H1 (cell line): ENCODE data around the gene NMRK2. TPM values are rescaled to one million over a fixed set of nuclear protein-coding genes. Genes with fewer than 3 reads are reported as not detected.
A peak's percentile ranks its signal among the peaks of the same experiment; 100 is the strongest.

Experiments used
- BRCA1 ChIP-seq: IDR thresholded peaks from 2 replicates; pipeline ENCODE4 v1.6.1; 2012; ENCODE audit warnings: low read depth, low read length, improper control_type of control experiment
- JUND ChIP-seq: IDR thresholded peaks from 2 replicates; pipeline ENCODE4 v1.6.1; 2011; ENCODE audit warnings: mild to moderate bottlenecking, improper control_type of control experiment, low read length
- POLR2A ChIP-seq, 2 experiments: IDR thresholded peaks; 1 replicate in 1 of 2; 2 replicates in 1 of 2; pipeline ENCODE4 v1.6.1; 2011; ENCODE audit warnings: low read depth in 2 of 2, low read length in 2 of 2, mild to moderate bottlenecking in 2 of 2; ENCODE audit errors: control extremely low read depth in 1 of 2
- SIX5 ChIP-seq: IDR thresholded peaks from 2 replicates; pipeline ENCODE4 v1.6.1; 2011; ENCODE audit warnings: mild to moderate bottlenecking, low read depth, low read length
- microRNA counts: library from miRNA; unstranded; fragments of <30 nt; microRNA quantifications from one replicate; lab custom pipeline; 2015
- microRNA-seq, 2 experiments: library from miRNA; unstranded; fragments of <30 nt; microRNA quantifications; one replicate each; pipeline versions ENCODE4 to v1.2.0, GENCODE V29; 2016 to 2020; ENCODE audit warnings: borderline microRNAs expressed in 2 of 2, borderline number of aligned reads in 2 of 2, borderline replicate concordance in 1 of 2
- polyA plus RNA-seq, 7 experiments: library from polyadenylated mRNA; depleted of rRNA in 3 of 7; stranded (reverse) in 5 of 7; unstranded in 2 of 7; fragments of >200 nt in 5 of 7; fragments of 200-250 nt in 2 of 7; gene quantifications; 1 replicate in 5 of 7; 2 replicates in 1 of 7; 4 replicates in 1 of 7; pipeline versions ENCODE4 v1.2.1 to v1.2.3, GENCODE V29; 2011 to 2013; ENCODE audit warnings: missing spikeins in 2 of 7, mixed read lengths in 2 of 7
- small RNA-seq: library from polyadenylated mRNA; stranded (forward); fragments of <200 nt; extraction: miRNeasy Mini kit (QIAGEN cat#:217004); gene quantifications from one replicate; pipeline ENCODE3, GENCODE V24; 2013; ENCODE audit not compliant: insufficient read depth
- total RNA-seq: library from RNA; stranded (reverse); fragmentation: NEBNext Ultra II Directional; extraction: Animal tissue kit (Norgen Biotek cat#: 25700); gene quantifications from 2 replicates; pipeline ENCODE4 v1.2.1, GENCODE V29; 2021

Gene NMRK2
- total and polyA plus RNA-seq, 2 of the 8 experiments (the other 6 are each of a cell fraction or from before 2014, with no cell fraction given) = 87.4 to 206 TPM

- TF ChIP-seq BRCA1 (no peak), POLR2A (IDR thresholded peaks at IDR 0.05; ENCODE audit: control extremely low read depth in 1 of 2, low read depth in 2 of 2, low read length in 2 of 2) (no peak), SIX5 (no peak), JUND (no peak)
Observed at GRCh38 chr19:3990815-3991117, 57.9 kb downstream of the NMRK2 start (continued).

MicroRNAs encoded within 50 kb of the gene (microRNA counts, 767-probe panel; counts per million panel counts)
- 879 counts per million, percentile 95 among the panel's probes with 10 or more counts for microRNA hsa-miR-637 (lab: Ali Mortazavi, UCI)

Small RNAs within 50 kb of the gene (microRNA-seq; reads per million reads assigned to microRNA genes)
- gene MIR637 = 0 reads per million in 2 experiments

Small RNAs within 50 kb of the gene (small RNA-seq; reads per million reads assigned to genes)
- gene RN7SL202P = 2.9 reads per million, percentile 36 among the genes with 10 or more reads in this experiment
- gene SNORD37 = 84.4 reads per million, percentile 97 among the genes with 10 or more reads in this experiment

Other genes starting within 250 kb of the NMRK2 start
- 31.3 and 32.9 TPM in 2 replicates for gene PIP5K1C, start 232.6 kb upstream of the NMRK2 start, total RNA-seq
- gene PIP5K1C, start 232.6 kb upstream of the NMRK2 start, polyA plus RNA-seq (2011; rRNA removed) = 10.6 and 20.4 TPM in 2 replicates
- gene TJP3, start 224.7 kb upstream of the NMRK2 start, total RNA-seq = 24.6 and 26.1 TPM in 2 replicates
- 17.1 and 30.2 TPM in 2 replicates for gene TJP3, start 224.7 kb upstream of the NMRK2 start, polyA plus RNA-seq (2011; rRNA removed)
- gene APBA3, start 171.4 kb upstream of the NMRK2 start, total RNA-seq = 21.4 and 23.4 TPM in 2 replicates
- gene APBA3, start 171.4 kb upstream of the NMRK2 start, polyA plus RNA-seq (2011; rRNA removed) = 36.9 and 48.4 TPM in 2 replicates
- gene MRPL54, start 170.4 kb upstream of the NMRK2 start, total RNA-seq = 72.8 and 80.3 TPM in 2 replicates
- gene MRPL54, start 170.4 kb upstream of the NMRK2 start, polyA plus RNA-seq (2011; rRNA removed) = 63.8 and 83.6 TPM in 2 replicates
- gene RAX2, start 160.8 kb upstream of the NMRK2 start, total RNA-seq = not detected in 2 replicates
- 0.08 and 0.19 TPM in 2 replicates for gene RAX2, start 160.8 kb upstream of the NMRK2 start, polyA plus RNA-seq (2011; rRNA removed)
- gene MATK, start 146.7 kb upstream of the NMRK2 start, total RNA-seq = 21.4 and 21.5 TPM in 2 replicates
- gene MATK, start 146.7 kb upstream of the NMRK2 start, polyA plus RNA-seq (2011; rRNA removed) = 20.5 and 37.8 TPM in 2 replicates
- gene ZFR2, start 64.0 kb upstream of the NMRK2 start, total RNA-seq = 14.5 TPM in 2 replicates
- gene ZFR2, start 64.0 kb upstream of the NMRK2 start, polyA plus RNA-seq (2011; rRNA removed) = 28.4 and 42.5 TPM in 2 replicates
- 31.6 and 33.8 TPM in 2 replicates for gene ATCAY, start 52.4 kb upstream of the NMRK2 start, total RNA-seq
- gene ATCAY, start 52.4 kb upstream of the NMRK2 start, polyA plus RNA-seq (2011; rRNA removed) = 24.4 and 31.6 TPM in 2 replicates
- 78.1 and 80.8 TPM in 2 replicates for gene DAPK3, start 38.0 kb downstream of the NMRK2 start, total RNA-seq
- 53.2 and 76.8 TPM in 2 replicates for gene DAPK3, start 38.0 kb downstream of the NMRK2 start, polyA plus RNA-seq (2011; rRNA removed)
- gene EEF2, start 52.4 kb downstream of the NMRK2 start, total RNA-seq = 3,380 and 3,443 TPM in 2 replicates
- 1,554 and 2,482 TPM in 2 replicates for gene EEF2, start 52.4 kb downstream of the NMRK2 start, polyA plus RNA-seq (2011; rRNA removed)
- 41.4 and 51.4 TPM in 2 replicates for gene PIAS4, start 74.7 kb downstream of the NMRK2 start, total RNA-seq
- 30.2 and 50.9 TPM in 2 replicates for gene PIAS4, start 74.7 kb downstream of the NMRK2 start, polyA plus RNA-seq (2011; rRNA removed)
- 16.6 and 17.8 TPM in 2 replicates for gene ZBTB7A, start 133.8 kb downstream of the NMRK2 start, total RNA-seq
- 5.6 and 9.1 TPM in 2 replicates for gene ZBTB7A, start 133.8 kb downstream of the NMRK2 start, polyA plus RNA-seq (2011; rRNA removed)
- 161 and 162 TPM in 2 replicates for gene MAP2K2, start 191.1 kb downstream of the NMRK2 start, total RNA-seq
- gene MAP2K2, start 191.1 kb downstream of the NMRK2 start, polyA plus RNA-seq (2011; rRNA removed) = 111 and 194 TPM in 2 replicates
- not detected in 2 replicates for gene CREB3L3, start 220.6 kb downstream of the NMRK2 start, total RNA-seq
- 0.12 and 0.17 TPM in 2 replicates for gene CREB3L3, start 220.6 kb downstream of the NMRK2 start, polyA plus RNA-seq (2011; rRNA removed)
- gene SIRT6, start 249.5 kb downstream of the NMRK2 start, total RNA-seq = 23.9 and 25.2 TPM in 2 replicates
- gene SIRT6, start 249.5 kb downstream of the NMRK2 start, polyA plus RNA-seq (2011; rRNA removed) = 27.0 and 39.3 TPM in 2 replicates
- gene ANKRD24, start 249.6 kb downstream of the NMRK2 start, total RNA-seq = 14.1 and 14.5 TPM in 2 replicates
- 7.6 and 15.1 TPM in 2 replicates for gene ANKRD24, start 249.6 kb downstream of the NMRK2 start, polyA plus RNA-seq (2011; rRNA removed)